ENCODE measurements around the gene GTSE1.

GRCh38 chr22:46340676-46341075 is 44.0 kb downstream of the GTSE1 start:
- TF ChIP-seq CTCF (IDR thresholded peaks at IDR 0.05) (no peak), EZH2 (IDR thresholded peaks at IDR 0.05; ENCODE audit: borderline replicate concordance, insufficient read depth, low read depth, low read length, poor library complexity, severe bottlenecking) (no peak)

Measured in B cell (primary cell).